Spleen (tissue), 11 donors: ENCODE data around the gene ANKRD27. TPM values are rescaled to one million over a fixed set of nuclear protein-coding genes. Genes with fewer than 3 reads are reported as not detected.
"Not testable (repeated sequence)": the region's sequence is repeated elsewhere in the genome, so short reads cannot be mapped to it uniquely, and the experiment has no call there.

ENCODE experiments used
- DNase-seq: peaks from one replicate; pipeline ENCODE4 v3.0.0-alpha.2; 2020
- H3K27ac ChIP-seq, 8 donors: fragments of 200-600 bp; sonication (generic) in 7 of 8; 1 replicate in 4 of 8; 2 replicates in 4 of 8; pipeline versions ENCODE4 v1.5.0 to v1.8.0; 2016 to 2021; ENCODE audit warnings: inconsistent platforms in 4 of 8, mild to moderate bottlenecking in 4 of 8, moderate library complexity in 1 of 8
- H3K27me3 ChIP-seq, 7 donors: fragments of 200-600 bp; sonication (generic) in 6 of 7; replicated peaks in 1 of 7; 1 replicate in 4 of 7; 2 replicates in 3 of 7; pipeline versions ENCODE4 v1.5.0 to v1.8.0; 2016 to 2021; ENCODE audit warnings: inconsistent platforms in 3 of 7, mild to moderate bottlenecking in 1 of 7
- H3K36me3 ChIP-seq, 6 donors: fragments of 200-600 bp; sonication (generic) in 5 of 6; 1 replicate in 4 of 6; 2 replicates in 2 of 6; pipeline versions ENCODE4 v1.5.0 to v1.8.0; 2016 to 2021; ENCODE audit warnings: inconsistent platforms in 2 of 6
- H3K4me1 ChIP-seq, 6 donors: fragments of 200-600 bp; sonication (generic) in 5 of 6; 1 replicate in 3 of 6; 2 replicates in 3 of 6; pipeline versions ENCODE4 v1.5.0 to v1.8.0; 2016 to 2021; ENCODE audit warnings: inconsistent platforms in 3 of 6
- H3K4me3 ChIP-seq, 8 donors: fragments of 200-600 bp; sonication (generic) in 7 of 8; 1 replicate in 4 of 8; 2 replicates in 4 of 8; pipeline versions ENCODE4 v1.5.0 to v1.8.0; 2016 to 2021; ENCODE audit warnings: inconsistent platforms in 4 of 8, mild to moderate bottlenecking in 4 of 8, moderate library complexity in 2 of 8
- H3K9me3 ChIP-seq, 8 donors: fragments of 200-600 bp; sonication (generic) in 7 of 8; 1 replicate in 4 of 8; 2 replicates in 4 of 8; pipeline versions ENCODE4 v1.5.0 to v1.8.0; 2016 to 2021; ENCODE audit warnings: inconsistent platforms in 4 of 8
- CTCF ChIP-seq, 11 experiments: fragments of 200-600 bp in 7 of 11; fragments of 450-650 bp in 4 of 11; sonication (generic) in 4 of 11; IDR thresholded peaks in 8 of 11; conservative IDR thresholded peaks in 3 of 11; 1 replicate in 7 of 11; 2 replicates in 4 of 11; pipeline versions ENCODE4 v1.4.0 to v1.8.0; 2016 to 2021; ENCODE audit warnings: antibody characterized with exemption in 11 of 11, inconsistent platforms in 4 of 11, mild to moderate bottlenecking in 1 of 11
- POLR2A ChIP-seq, 3 donors: fragments of 450-650 bp; IDR thresholded peaks; one replicate each; pipeline ENCODE4 v1.5.1; 2017; ENCODE audit warnings: antibody characterized with exemption in 3 of 3, mild to moderate bottlenecking in 1 of 3
- POLR2AphosphoS5 ChIP-seq, 3 donors: sonication (generic); formaldehyde crosslinking; IDR thresholded peaks; one replicate each; pipeline ENCODE4 v1.5.1; 2017; ENCODE audit warnings: antibody characterized with exemption in 3 of 3
- WGBS, 5 donors: extraction: QIAGEN DNeasy Blood & Tissue Kit in 3 of 5; methylation state at CpG; one replicate each; pipeline versions ENCODE4 v1.1.5 to v1.1.7; 2013 to 2018; 5-methylcytosine and 5-hydroxymethylcytosine counted together
- intact Hi-C: fragments of 100-400 bp; cut with DNase I; formaldehyde crosslinking; loops from one replicate; pipeline ENCODE4 v1.15.0; 2023; ENCODE audit warnings: low total_unique reads
- polyA plus RNA-seq, 3 donors: library from polyadenylated mRNA; stranded (reverse); fragments of 200-250 nt; gene quantifications; one replicate each; pipeline ENCODE4 v1.2.1, GENCODE V29; 2013
- total RNA-seq, 7 donors: library from RNA; depleted of rRNA in 3 of 7; stranded (reverse); fragments of >200 nt in 3 of 7; fragmentation: NEBNext Ultra II Directional in 4 of 7; extraction: Animal tissue kit (Norgen Biotek cat#: 25700) in 4 of 7; gene quantifications; one replicate each; pipeline versions ENCODE4 v1.1.0 to v1.2.1, GENCODE V29; 2016 to 2021
- donor health status: healthy with polysubstance abuse.
- donor health status: DM: no; HTN: no; CAD: no; lungs with moderate emphysema.
- donor health status: DM: no; HTN: no; CAD: no.
- donor health status: Bipolar disorder and iron deficiency.
- donor health status: healthy.
- donor health status: DM: no; HTN: no; CAD: no.
- donor health status: DM: yes; HTN: yes; CAD: no.

ANKRD27 gene
- total and polyA plus RNA-seq, 10 donors: 6.5 to 31.7 (median 28.2) TPM

GRCh38 chr19:32719611-32720059, 44.7 kb upstream of the ANKRD27 start, which contains the start of gene TDRD12:
Gene TDRD12, plus strand, starts transcription at chr19:32719767. Its CDS starts 306 bp downstream, at chr19:32720073.
- TF ChIP-seq POLR2AphosphoS5 (IDR thresholded peaks at IDR 0.05) (peak in 2 of 3 donors; percentile 26 to 37), POLR2A (IDR thresholded peaks at IDR 0.05) (no peak)
- Histone ChIP-seq H3K36me3 (peaks cover 0 to 33% (median 6%) of the 10 kb centered on the region in 6 donors), H3K27me3 (no peaks in the 10 kb centered on the region), H3K9me3 (peaks cover 0 to 6% (median 0%) of the 10 kb centered on the region in 8 donors), H3K4me3 (no peak within 1 kb of the TSS), H3K27ac (peak within 1 kb of the TSS in 1 of 8 donors; percentile 18), H3K4me1 (no peaks in the 10 kb centered on the region)
- intact Hi-C loops: no loop called here
- WGBS, 5 donors: 91 to 95% (median 94%) methylated on average over 24 to 44 of the region's 44 CpGs
- DNase-seq: no peak

- H3K36me3 ChIP-seq: peaks cover 0 to 47% (median 17%) of the 10 kb centered on the region in 6 donors
- intact Hi-C loops: no loop called here
- H3K27me3 ChIP-seq: no peaks in the 10 kb centered on the region
- WGBS, 5 donors: 88 to 92% (median 90%) methylated on average over 7 of the region's 7 CpGs
- TF ChIP-seq POLR2A (IDR thresholded peaks at IDR 0.05) (no peak), POLR2AphosphoS5 (IDR thresholded peaks at IDR 0.05) (no peak), CTCF (IDR thresholded peaks at IDR 0.05 in 8 of 11, conservative IDR thresholded peaks at IDR 0.05 in 3 of 11) (no peak)
- no peak overlapping the region for H3K27ac ChIP-seq
- H3K4me1 ChIP-seq: no peaks in the 10 kb centered on the region
- DNase-seq: no peak
- peaks cover 0 to 6% (median 0%) of the 10 kb centered on the region in 8 donors for H3K9me3 ChIP-seq
- no peak overlapping the region for H3K4me3 ChIP-seq
These were observed 43.3 kb upstream of the ANKRD27 start for GRCh38 chr19:32718286-32718685.

DNA sequence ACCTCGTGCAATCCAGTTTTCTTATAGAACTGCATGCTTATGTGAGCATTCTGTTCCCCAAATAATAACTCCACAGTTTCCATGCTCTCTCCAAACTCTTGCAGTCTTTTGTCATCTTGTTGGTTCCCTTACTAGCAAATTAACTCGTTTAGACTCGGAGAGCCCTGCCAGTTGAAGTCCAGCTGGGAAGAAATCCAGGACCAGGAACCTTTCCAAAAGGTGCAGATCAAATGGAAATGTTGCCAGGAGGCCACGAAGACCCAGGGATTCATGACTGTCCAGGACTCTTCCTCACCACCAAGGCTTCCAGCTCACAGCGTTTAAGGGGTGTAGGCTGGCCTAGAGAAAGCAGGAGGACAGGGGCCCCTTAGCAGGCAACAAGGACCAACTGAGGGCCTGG, 42.5 kb upstream of the ANKRD27 start:
- H3K36me3 ChIP-seq: peaks cover 0 to 55% (median 25%) of the 10 kb centered on the region in 6 donors
- intact Hi-C loops: no loop called here
- no peak for DNase-seq
- H3K4me1 ChIP-seq: no peaks in the 10 kb centered on the region
- H3K4me3 ChIP-seq: no peak overlapping the region
- H3K9me3 ChIP-seq: peaks cover 0 to 6% (median 0%) of the 10 kb centered on the region in 8 donors
- H3K27me3 ChIP-seq: no peaks in the 10 kb centered on the region
- TF ChIP-seq POLR2A (IDR thresholded peaks at IDR 0.05) (no peak), POLR2AphosphoS5 (IDR thresholded peaks at IDR 0.05) (no peak), CTCF (IDR thresholded peaks at IDR 0.05 in 8 of 11, conservative IDR thresholded peaks at IDR 0.05 in 3 of 11) (no peak)
- H3K27ac ChIP-seq: no peak overlapping the region
- WGBS, 5 donors: 87 to 97% (median 95%) methylated on average over 5 of the region's 5 CpGs

- intact Hi-C loops, H3K4me1 ChIP-seq, H3K27me3 ChIP-seq, H3K27ac ChIP-seq, DNase-seq, H3K9me3 ChIP-seq, H3K4me3 ChIP-seq: not testable (repeated sequence)
- WGBS, 5 donors: 95 to 98% (median 96%) methylated on average over 7 of the region's 7 CpGs
- peaks cover 0 to 67% (median 34%) of the 10 kb centered on the region in 6 donors for H3K36me3 ChIP-seq
These were observed 41.2 kb upstream of the ANKRD27 start for GRCh38 chr19:32716203-32716602.

DNA sequence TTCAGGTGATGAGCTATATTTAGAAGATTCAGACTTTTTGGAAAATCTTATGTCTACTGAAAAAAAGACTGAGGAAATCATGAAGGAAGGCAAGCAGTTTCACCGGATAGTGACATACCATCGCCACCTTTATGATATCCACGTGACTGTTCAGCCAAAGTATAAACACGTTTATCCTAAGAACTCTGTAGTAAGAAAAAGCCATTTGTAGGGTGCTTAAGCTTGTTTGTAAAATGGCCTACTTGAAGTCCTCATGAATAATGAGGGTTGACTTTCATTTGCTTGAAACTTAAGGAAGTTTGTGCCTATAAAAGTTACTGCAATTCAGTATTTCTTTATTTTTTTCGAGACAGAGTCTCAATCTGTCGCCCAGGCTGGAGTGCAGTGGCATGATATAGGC, 36.8 kb upstream of the ANKRD27 start:
- Histone ChIP-seq H3K4me1 (peaks cover 0 to 10% (median 0%) of the 10 kb centered on the region in 6 donors), H3K9me3 (no peaks in the 10 kb centered on the region), H3K27me3 (no peaks in the 10 kb centered on the region), H3K27ac (no peak overlapping the region), H3K36me3 (peaks cover 0 to 89% (median 41%) of the 10 kb centered on the region in 6 donors), H3K4me3 (no peak overlapping the region)
- intact Hi-C loops: no loop called here
- TF ChIP-seq CTCF (IDR thresholded peaks at IDR 0.05 in 8 of 11, conservative IDR thresholded peaks at IDR 0.05 in 3 of 11): no peak
- no peak for TF ChIP-seq POLR2AphosphoS5 (IDR thresholded peaks at IDR 0.05)
- TF ChIP-seq POLR2A (IDR thresholded peaks at IDR 0.05): no peak
- 92 to 98% (median 96%) methylated on average over 6 of the region's 6 CpGs for WGBS, 5 donors
- DNase-seq: no peak
